Measurements from ENCODE around the gene SYTL1. TPM values are rescaled to one million over a fixed set of nuclear protein-coding genes. Genes with fewer than 3 reads are reported as not detected.

The SYTL1 gene
- total and polyA plus RNA-seq, 12 donors = 0.22 to 10.9 (median 1.0) TPM; not detected in 2

Small RNA genes lying within 50 kb of the gene (small RNA-seq; reads per million reads assigned to genes)
- 0 to 0.12 reads per million in 2 donors for gene RNU6-48P

Other genes with a start within 250 kb of the SYTL1 start
- 10 to 100 TPM in 8 of 9 donors, 1 to 10 TPM in 1; 3.1 to 44.0 (median 27.5) TPM for gene SLC9A1, start 186.9 kb upstream of the SYTL1 start, total RNA-seq
- gene SLC9A1, start 186.9 kb upstream of the SYTL1 start, polyA plus RNA-seq = 10 to 100 TPM; 16.3 to 49.0 (median 30.0) TPM
- 10 to 100 TPM; 18.1 to 66.6 (median 52.5) TPM for gene WDTC1, start 107.4 kb upstream of the SYTL1 start, total RNA-seq
- gene WDTC1, start 107.4 kb upstream of the SYTL1 start, polyA plus RNA-seq = 10 to 100 TPM; 14.7 to 30.2 (median 21.5) TPM
- gene TMEM222, start 19.9 kb upstream of the SYTL1 start, total RNA-seq = 10 to 100 TPM; 30.7 to 63.5 (median 49.8) TPM
- 10 to 100 TPM; 38.8 to 73.2 (median 66.8) TPM for gene TMEM222, start 19.9 kb upstream of the SYTL1 start, polyA plus RNA-seq
- 10 to 100 TPM in 8 of 9 donors, 1 to 10 TPM in 1; 6.5 to 48.2 (median 25.9) TPM for gene MAP3K6, start 24.9 kb downstream of the SYTL1 start, total RNA-seq
- gene MAP3K6, start 24.9 kb downstream of the SYTL1 start, polyA plus RNA-seq = 100 to 1,000 TPM in 1 of 3 donors, 10 to 100 TPM in 2; 14.2 to 136 (median 83.9) TPM
- gene FCN3, start 32.8 kb downstream of the SYTL1 start, total RNA-seq = 10 to 100 TPM in 8 of 9 donors, 1 to 10 TPM in 1; 6.3 to 83.3 (median 40.8) TPM
- 10 to 100 TPM; 17.0 to 72.8 (median 23.2) TPM for gene FCN3, start 32.8 kb downstream of the SYTL1 start, polyA plus RNA-seq
- 1 to 10 TPM in 1 of 9 donors, under 1 TPM in 3, not detected in 5; 0.11 to 2.6 (median 0.41) TPM for gene CD164L2, start 41.3 kb downstream of the SYTL1 start, total RNA-seq
- gene CD164L2, start 41.3 kb downstream of the SYTL1 start, polyA plus RNA-seq = under 1 TPM in 2 of 3 donors, not detected in 1; 0.13 to 0.16 TPM
- 1 to 10 TPM in 2 of 9 donors, under 1 TPM in 2, not detected in 5; 0.17 to 2.0 (median 0.66) TPM for gene GPR3, start 50.6 kb downstream of the SYTL1 start, total RNA-seq
- 1 to 10 TPM in 1 of 3 donors, under 1 TPM in 2; 0.40 to 1.0 (median 0.64) TPM for gene GPR3, start 50.6 kb downstream of the SYTL1 start, polyA plus RNA-seq
- gene WASF2, start 148.1 kb downstream of the SYTL1 start, total RNA-seq = 100 to 1,000 TPM in 4 of 9 donors, 10 to 100 TPM in 5; 17.4 to 159 (median 70.0) TPM
- 10 to 100 TPM; 18.9 to 94.6 (median 29.0) TPM for gene WASF2, start 148.1 kb downstream of the SYTL1 start, polyA plus RNA-seq

Data from adrenal gland (tissue), 12 donors.